HepG2 (cell line): ENCODE results near the gene NXN. TPM values are rescaled to one million over a fixed set of nuclear protein-coding genes. Genes with fewer than 3 reads are reported as not detected.

ENCODE experiments used
- ATF1 ChIP-seq: IDR thresholded peaks from 2 replicates; pipeline ENCODE4 v1.6.1; 2016; ENCODE audit warnings: mild to moderate bottlenecking, control low read depth
- ATF7 ChIP-seq, 2 experiments: fragments of 450-650 bp in 1 of 2; sonication (generic) in 1 of 2; formaldehyde crosslinking in 1 of 2; IDR thresholded peaks; 2 replicates each; pipeline versions ENCODE4 v1.4.0 to v1.6.1; 2016 to 2020; ENCODE audit warnings: antibody characterized with exemption in 1 of 2, mild to moderate bottlenecking in 1 of 2, missing genetic modification reagents in 1 of 2
- CAMTA2 ChIP-seq: sonication (generic); formaldehyde crosslinking; IDR thresholded peaks from 2 replicates; pipeline ENCODE4 v1.4.0; 2020; ENCODE audit warnings: mild to moderate bottlenecking, missing genetic modification reagents, borderline replicate concordance
- CBX2 ChIP-seq, 2 experiments: fragments of 200-600 bp in 1 of 2; sonication (generic); formaldehyde crosslinking in 1 of 2; IDR thresholded peaks; 2 replicates each; pipeline versions ENCODE4 v1.7.0 to v1.8.1; 2018 to 2022; ENCODE audit warnings: low read depth in 2 of 2, low read length in 1 of 2, mild to moderate bottlenecking in 1 of 2, missing genetic modification reagents in 1 of 2
- CHD4 ChIP-seq: fragments of 200-600 bp; sonication (generic); IDR thresholded peaks from 2 replicates; pipeline ENCODE4 v1.7.0; 2017; ENCODE audit warnings: mild to moderate bottlenecking, low read length, borderline replicate concordance
- CSRNP2 ChIP-seq: sonication (generic); formaldehyde crosslinking; conservative IDR thresholded peaks from 2 replicates; pipeline ENCODE4 v1.8.0; 2022; ENCODE audit warnings: low read depth, missing genetic modification reagents
- GFI1 ChIP-seq: sonication (generic); formaldehyde crosslinking; IDR thresholded peaks from 2 replicates; pipeline ENCODE4 v1.5.0; 2020; ENCODE audit warnings: missing genetic modification reagents, mild to moderate bottlenecking, borderline replicate concordance
- NR1H2 ChIP-seq: sonication (generic); formaldehyde crosslinking; IDR thresholded peaks from 2 replicates; pipeline ENCODE4 v1.8.1; 2022; ENCODE audit warnings: low read depth, missing genetic modification reagents, borderline replicate concordance
- REL ChIP-seq: sonication (generic); formaldehyde crosslinking; conservative IDR thresholded peaks from 2 replicates; pipeline ENCODE4 v1.8.0; 2022; ENCODE audit warnings: mild to moderate bottlenecking, missing genetic modification reagents, moderate library complexity
- RFXANK ChIP-seq: IDR thresholded peaks from 2 replicates; pipeline ENCODE4 v1.6.1; 2016
- SMARCE1 ChIP-seq: fragments of 450-650 bp; IDR thresholded peaks from 2 replicates; pipeline ENCODE4 v1.6.1; 2017; ENCODE audit warnings: borderline replicate concordance
- STAT6 ChIP-seq: sonication (generic); formaldehyde crosslinking; IDR thresholded peaks from 2 replicates; pipeline ENCODE4 v1.4.0; 2020; ENCODE audit warnings: missing genetic modification reagents, mild to moderate bottlenecking, borderline replicate concordance
- THAP7 ChIP-seq: sonication (generic); formaldehyde crosslinking; IDR thresholded peaks from 2 replicates; pipeline ENCODE4 v1.8.1; 2023; ENCODE audit warnings: mild to moderate bottlenecking, missing genetic modification reagents
- ZFX ChIP-seq: sonication (generic); formaldehyde crosslinking; IDR thresholded peaks from 2 replicates; pipeline ENCODE4 v1.4.0; 2020; ENCODE audit warnings: mild to moderate bottlenecking, low read depth, missing genetic modification reagents, moderate library complexity
- ZNF136 ChIP-seq: sonication (generic); formaldehyde crosslinking; IDR thresholded peaks from 2 replicates; pipeline ENCODE4 v1.8.1; 2022; ENCODE audit warnings: low read depth, mild to moderate bottlenecking, moderate library complexity, missing genetic modification reagents
- ZNF326 ChIP-seq: sonication (generic); formaldehyde crosslinking; IDR thresholded peaks from 2 replicates; pipeline ENCODE4 v1.4.0; 2020; ENCODE audit warnings: missing genetic modification reagents, borderline replicate concordance
- ZNF432 ChIP-seq: sonication (generic); formaldehyde crosslinking; IDR thresholded peaks from 2 replicates; pipeline ENCODE4 v1.5.0; 2020; ENCODE audit warnings: missing genetic modification reagents, mild to moderate bottlenecking, borderline replicate concordance
- ZNF720 ChIP-seq: sonication (generic); formaldehyde crosslinking; IDR thresholded peaks from 2 replicates; pipeline ENCODE4 v1.4.0; 2020; ENCODE audit warnings: missing genetic modification reagents
- polyA plus RNA-seq, 8 experiments: library from polyadenylated mRNA; depleted of rRNA in 3 of 8; stranded (reverse) in 7 of 8; unstranded in 1 of 8; fragments of >200 nt; fragmentation: Illumina TruSeq in 4 of 8; extraction: Trizol in 4 of 8; gene quantifications; 2 replicates each; pipeline versions ENCODE4 v1.2.1 to v1.2.3, GENCODE V29; 2011 to 2016; ENCODE audit warnings: low read depth in 4 of 8, missing spikeins in 1 of 8, mixed read lengths in 1 of 8; ENCODE audit not compliant: insufficient read depth in 1 of 8
- total RNA-seq, 5 experiments: library from RNA; depleted of rRNA; stranded (reverse); fragments of >200 nt; fragmentation: Illumina TruSeq; extraction: Trizol; gene quantifications; 2 replicates each; pipeline ENCODE4 v1.2.3, GENCODE V29; 2016; ENCODE audit warnings: low read depth in 1 of 5
- TF ChIP-seq, protein P1 (sequence below): sonication (generic); formaldehyde crosslinking; IDR thresholded peaks from 2 replicates; pipeline ENCODE4 v1.5.0; 2020; ENCODE audit warnings: mild to moderate bottlenecking, missing genetic modification reagents, borderline replicate concordance

Gene NXN
- total and polyA plus RNA-seq, 2 of the 13 experiments (the other 11 are each of a cell fraction or from before 2014, with no cell fraction given), result 22.2 to 24.3 TPM

DNA sequence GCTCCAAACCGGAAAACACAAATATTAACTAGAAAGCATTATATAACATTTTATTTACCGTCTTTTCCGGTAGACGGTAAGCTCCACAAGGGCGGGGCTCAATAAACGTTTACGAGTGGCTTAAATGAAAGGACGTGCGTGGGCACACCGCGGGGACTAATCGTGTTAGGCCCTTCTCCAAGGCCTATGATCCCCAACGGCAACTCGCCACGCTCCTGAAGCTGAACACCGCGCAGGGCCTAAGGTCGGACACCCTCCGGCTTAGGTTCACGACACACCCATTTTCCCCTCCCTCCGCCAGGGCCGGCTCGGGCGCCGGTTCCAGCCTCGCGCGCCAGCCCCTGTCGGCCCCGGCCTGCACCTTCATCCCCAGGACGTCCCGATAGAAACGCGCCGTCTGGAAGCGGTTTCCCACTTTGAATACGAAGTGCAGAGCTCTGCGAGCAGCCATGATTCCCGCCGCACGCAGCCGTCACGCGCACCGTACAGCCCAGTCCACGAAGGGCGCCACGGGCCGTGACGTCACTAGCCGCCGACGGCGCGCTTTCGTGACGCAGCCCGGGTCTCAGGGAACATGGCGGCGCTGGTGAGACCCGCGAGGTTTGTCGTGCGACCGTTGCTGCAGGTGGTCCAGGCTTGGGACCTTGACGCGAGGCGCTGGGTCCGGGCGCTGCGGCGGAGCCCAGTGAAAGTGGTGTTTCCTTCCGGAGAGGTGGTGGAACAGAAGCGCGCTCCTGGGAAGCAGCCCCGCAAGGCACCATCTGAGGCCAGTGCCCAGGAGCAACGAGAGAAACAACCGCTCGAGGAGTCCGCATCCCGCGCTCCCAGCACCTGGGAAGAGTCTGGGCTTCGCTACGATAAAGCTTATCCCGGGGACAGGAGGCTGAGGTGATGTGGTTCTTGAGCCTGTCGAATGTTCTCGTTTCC is 197.5 kb downstream of the NXN start, which contains the start of the genes GLOD4 and MRM3 (continued):
- TF ChIP-seq, protein P1, sequence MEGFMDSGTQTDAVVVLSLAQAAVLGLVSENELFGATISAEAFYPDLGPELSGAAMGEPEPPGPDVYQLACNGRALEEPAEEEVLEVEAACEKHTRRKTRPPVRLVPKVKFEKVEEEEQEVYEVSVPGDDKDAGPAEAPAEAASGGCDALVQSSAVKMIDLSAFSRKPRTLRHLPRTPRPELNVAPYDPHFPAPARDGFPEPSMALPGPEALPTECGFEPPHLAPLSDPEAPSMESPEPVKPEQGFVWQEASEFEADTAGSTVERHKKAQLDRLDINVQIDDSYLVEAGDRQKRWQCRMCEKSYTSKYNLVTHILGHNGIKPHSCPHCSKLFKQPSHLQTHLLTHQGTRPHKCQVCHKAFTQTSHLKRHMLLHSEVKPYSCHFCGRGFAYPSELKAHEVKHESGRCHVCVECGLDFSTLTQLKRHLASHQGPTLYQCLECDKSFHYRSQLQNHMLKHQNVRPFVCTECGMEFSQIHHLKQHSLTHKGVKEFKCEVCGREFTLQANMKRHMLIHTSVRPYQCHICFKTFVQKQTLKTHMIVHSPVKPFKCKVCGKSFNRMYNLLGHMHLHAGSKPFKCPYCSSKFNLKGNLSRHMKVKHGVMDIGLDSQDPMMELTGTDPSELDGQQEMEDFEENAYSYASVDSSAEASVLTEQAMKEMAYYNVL (CRISPR knock-in tag), result peak; percentile 71; the same call in 1 of the 2 replicates
- TF ChIP-seq STAT6 (CRISPR knock-in tag), result peak; percentile 72; the same call in 1 of the 2 replicates
- TF ChIP-seq ZNF720 (CRISPR knock-in tag), result no peak
- TF ChIP-seq ATF1 (CRISPR knock-in tag), result peak; percentile 100
- no peak for TF ChIP-seq CSRNP2
- no peak for TF ChIP-seq SMARCE1
- TF ChIP-seq NR1H2 (CRISPR knock-in tag), result 0 out of 2 replicates have a peak, but pooled peaks have one; percentile 20
- peak; percentile 21; the same call in 1 of the 2 replicates for TF ChIP-seq GFI1 (CRISPR knock-in tag)
- peak; percentile 89; the same call in 1 of the 2 replicates for TF ChIP-seq ZNF136 (CRISPR knock-in tag)
- TF ChIP-seq THAP7 (CRISPR knock-in tag), result no peak
- no peak for TF ChIP-seq ZNF326 (CRISPR knock-in tag)
- TF ChIP-seq CBX2 (IDR thresholded peaks at IDR 0.05; ENCODE audit: low read depth, low read length), result no peak
- no peak for TF ChIP-seq CBX2 (CRISPR knock-in tag; IDR thresholded peaks at IDR 0.05; ENCODE audit: low read depth)
- TF ChIP-seq ATF7 (IDR thresholded peaks at IDR 0.05), result peak; percentile 88
- peak; percentile 81; the same call in 1 of the 2 replicates for TF ChIP-seq ATF7 (CRISPR knock-in tag; IDR thresholded peaks at IDR 0.05)
- TF ChIP-seq ZNF432 (CRISPR knock-in tag), result no peak
- 0 out of 2 replicates have a peak, but pooled peaks have one; percentile 71 for TF ChIP-seq CAMTA2
- TF ChIP-seq REL (CRISPR knock-in tag), result no peak; the same call in 1 of the 2 replicates
- peak; percentile 98 for TF ChIP-seq ZFX (CRISPR knock-in tag)
- peak; percentile 34; the same call in 1 of the 2 replicates for TF ChIP-seq RFXANK (CRISPR knock-in tag)
- TF ChIP-seq CHD4, result no peak
